Right kidney (tissue), 9 donors: ENCODE results near the gene ANO7.

Experiments
- DNase-seq: peaks from one replicate; pipeline ENCODE4 v3.0.0-alpha.2; 2016
- long read RNA-seq, 8 donors: transcript quantifications; one replicate each; lab custom pipeline, GENCODE V29; 2026

The ANO7 gene, protein sequence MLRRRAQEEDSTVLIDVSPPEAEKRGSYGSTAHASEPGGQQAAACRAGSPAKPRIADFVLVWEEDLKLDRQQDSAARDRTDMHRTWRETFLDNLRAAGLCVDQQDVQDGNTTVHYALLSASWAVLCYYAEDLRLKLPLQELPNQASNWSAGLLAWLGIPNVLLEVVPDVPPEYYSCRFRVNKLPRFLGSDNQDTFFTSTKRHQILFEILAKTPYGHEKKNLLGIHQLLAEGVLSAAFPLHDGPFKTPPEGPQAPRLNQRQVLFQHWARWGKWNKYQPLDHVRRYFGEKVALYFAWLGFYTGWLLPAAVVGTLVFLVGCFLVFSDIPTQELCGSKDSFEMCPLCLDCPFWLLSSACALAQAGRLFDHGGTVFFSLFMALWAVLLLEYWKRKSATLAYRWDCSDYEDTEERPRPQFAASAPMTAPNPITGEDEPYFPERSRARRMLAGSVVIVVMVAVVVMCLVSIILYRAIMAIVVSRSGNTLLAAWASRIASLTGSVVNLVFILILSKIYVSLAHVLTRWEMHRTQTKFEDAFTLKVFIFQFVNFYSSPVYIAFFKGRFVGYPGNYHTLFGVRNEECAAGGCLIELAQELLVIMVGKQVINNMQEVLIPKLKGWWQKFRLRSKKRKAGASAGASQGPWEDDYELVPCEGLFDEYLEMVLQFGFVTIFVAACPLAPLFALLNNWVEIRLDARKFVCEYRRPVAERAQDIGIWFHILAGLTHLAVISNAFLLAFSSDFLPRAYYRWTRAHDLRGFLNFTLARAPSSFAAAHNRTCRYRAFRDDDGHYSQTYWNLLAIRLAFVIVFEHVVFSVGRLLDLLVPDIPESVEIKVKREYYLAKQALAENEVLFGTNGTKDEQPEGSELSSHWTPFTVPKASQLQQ
- long read RNA-seq, donor 1, partial matches to known transcripts, result 0 of 3 reads
- long read RNA-seq, donor 1, other reads (novel, unspliced or antisense), result 0 of 3 reads
- long read RNA-seq, donor 2, result 0 reads
- long read RNA-seq, donor 3, partial matches to known transcripts, result 123 of 151 reads
- long read RNA-seq, donor 3, other reads (novel, unspliced or antisense), result 27 of 151 reads
- long read RNA-seq, donor 4, result 0 reads
- long read RNA-seq, donor 5, partial matches to known transcripts, result 0 of 1 reads
- long read RNA-seq, donor 5, other reads (novel, unspliced or antisense), result 0 of 1 reads
- long read RNA-seq, donor 6, result 0 reads
- long read RNA-seq, donor 7, partial matches to known transcripts, result 0 of 1 reads
- long read RNA-seq, donor 7, other reads (novel, unspliced or antisense), result 0 of 1 reads
- long read RNA-seq, donor 8, partial matches to known transcripts, result 404 of 412 reads
- long read RNA-seq, donor 8, other reads (novel, unspliced or antisense), result 7 of 412 reads

DNA sequence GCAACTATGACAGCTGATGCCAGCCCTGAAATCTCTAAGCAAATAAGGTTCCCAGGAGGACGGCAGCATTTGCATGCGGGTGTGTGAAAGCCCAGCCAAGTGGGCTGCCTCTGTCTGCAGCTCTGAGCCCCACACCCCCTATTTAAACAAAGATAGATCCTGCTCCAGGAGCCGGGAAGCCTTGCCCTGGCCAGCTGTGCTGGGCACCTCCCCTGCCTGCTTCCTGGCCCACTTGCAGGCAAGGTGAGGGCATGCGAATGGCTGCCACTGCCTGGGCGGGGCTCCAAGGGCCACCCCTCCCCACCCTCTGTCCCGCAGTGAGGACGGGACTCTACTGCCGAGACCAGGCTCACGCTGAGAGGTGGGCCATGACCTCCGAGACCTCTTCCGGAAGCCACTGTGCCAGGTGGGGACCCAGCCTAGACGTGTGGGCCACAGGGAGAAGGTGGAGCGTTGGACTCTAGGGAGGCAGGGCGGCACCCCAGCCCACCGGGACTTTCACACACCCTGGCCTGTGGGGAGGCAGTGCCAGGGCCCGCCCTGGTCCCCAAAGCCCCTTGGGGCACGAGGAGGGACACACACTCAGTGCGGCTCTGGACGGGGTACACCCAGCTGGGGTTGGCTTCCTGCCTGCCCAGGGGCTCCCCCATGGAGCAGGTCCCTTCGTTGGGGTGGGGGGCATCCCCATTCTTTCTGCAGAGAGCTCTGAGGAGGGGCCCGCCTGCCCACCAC is at the start of gene ANO7:
ANO7 (plus strand) TSS at position 317 of the 732 bp plus-strand sequence. CDS start 1,387 bp downstream, outside the sequence.
- DNase-seq, result no peak

DNA sequence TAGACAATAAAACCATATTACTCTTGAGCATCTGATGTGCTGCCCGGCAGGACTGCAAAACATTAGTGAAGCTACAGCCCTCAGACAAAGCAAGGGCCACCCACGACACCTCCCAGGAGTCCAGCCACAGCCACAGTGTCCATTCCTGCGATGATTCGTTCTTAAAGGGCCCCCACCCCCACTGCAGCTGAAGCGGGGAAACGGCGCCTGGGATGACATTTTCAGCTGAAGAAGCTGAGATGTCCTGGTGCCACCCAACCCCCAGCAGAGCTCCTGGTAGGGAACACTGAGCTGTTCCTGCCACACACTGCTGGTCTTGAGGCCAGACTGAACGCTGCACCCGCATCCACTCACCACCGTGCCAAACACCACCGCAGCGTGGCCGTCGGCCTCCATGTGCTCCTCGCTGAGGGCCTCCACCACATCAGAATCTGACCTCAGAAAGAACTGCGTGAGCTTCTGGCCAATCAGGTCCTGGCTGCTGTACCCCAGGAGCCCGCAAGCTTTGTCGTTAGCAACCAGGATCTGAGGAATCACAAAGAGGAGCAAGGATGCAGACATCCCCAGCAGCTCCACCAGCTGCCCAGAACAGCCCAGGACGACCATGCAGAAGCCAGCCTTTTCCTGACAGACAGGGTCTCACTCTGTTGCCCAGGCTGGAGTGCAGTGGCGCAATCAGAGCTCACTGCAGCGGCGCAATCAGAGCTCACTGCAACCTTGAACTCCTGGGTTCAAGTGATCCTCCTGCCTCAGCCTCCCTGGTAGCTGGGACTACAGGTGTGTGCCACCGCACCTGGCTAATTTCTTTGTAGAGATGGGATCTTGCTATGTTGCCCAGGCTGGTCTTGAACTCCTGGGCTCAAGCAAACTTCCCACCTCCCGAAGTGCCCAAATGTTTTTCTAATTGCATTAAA is 48.7 kb upstream of the ANO7 start:
- no peak for DNase-seq

DNA sequence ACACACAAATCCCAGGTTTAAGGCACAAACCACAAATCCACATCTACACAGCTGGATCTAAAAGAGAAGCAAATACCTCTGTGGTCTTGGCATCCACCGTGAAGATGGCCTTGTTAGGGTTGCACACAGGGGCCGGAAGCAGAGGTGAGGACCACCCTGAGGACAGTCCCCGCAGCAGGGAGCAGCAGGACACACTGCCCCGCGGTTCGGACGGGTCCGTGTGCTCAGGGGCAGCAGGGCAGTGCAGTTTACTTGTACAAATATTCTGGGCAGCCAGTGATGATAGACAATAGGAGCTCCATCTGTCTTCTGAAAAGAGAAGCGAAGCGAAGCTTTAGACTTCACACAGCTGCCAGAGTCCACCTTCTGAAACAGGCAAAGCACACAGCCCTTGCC is 48.0 kb upstream of the ANO7 start:
- DNase-seq, result no peak

DNA sequence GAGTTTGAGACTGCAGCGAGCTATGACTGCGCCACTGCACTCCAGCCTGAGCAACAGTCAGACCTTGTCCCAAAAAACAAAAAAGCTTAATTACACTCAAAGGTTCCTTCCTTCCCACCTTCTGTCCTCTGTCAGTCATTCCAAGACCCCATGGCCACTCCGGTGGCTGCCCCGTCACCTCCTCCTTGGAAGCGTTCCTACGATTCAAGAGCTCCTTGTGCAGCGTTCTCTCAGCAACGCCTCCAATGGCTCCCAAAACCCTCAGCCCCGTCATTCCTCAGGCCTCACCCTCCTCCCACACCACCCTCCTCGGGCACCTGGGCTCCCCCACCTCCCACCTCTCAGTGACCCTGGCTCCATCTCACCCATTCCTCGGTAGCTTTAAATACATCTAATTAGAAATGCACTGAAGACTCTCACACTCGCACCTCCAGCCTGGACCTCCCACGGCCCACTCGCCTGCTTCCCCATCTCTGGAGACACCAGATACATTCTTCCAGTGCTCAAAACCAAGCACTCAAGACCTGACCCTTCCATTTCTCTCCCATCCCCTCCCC is 47.2 kb upstream of the ANO7 start:
- no peak for DNase-seq

DNA sequence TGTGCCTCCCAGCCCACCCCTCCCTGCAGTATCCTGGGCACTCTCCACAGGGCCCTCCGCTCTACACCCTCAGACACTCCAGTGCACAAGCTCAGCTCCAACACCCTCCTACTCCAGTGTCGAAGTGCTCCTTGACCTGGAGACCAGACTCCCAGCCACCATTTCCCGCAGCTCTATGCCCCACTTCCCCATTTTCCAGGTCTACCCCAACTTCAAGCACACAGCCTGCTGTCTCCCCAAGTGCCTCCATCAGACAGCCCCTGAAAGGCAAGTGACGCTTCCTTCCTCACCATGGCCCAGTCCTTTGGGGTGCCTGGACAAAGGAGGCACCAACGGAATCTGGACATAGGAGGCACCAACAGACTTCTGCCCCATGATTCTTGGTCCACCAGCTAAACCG is 46.4 kb upstream of the ANO7 start:
- DNase-seq, result no peak

DNA sequence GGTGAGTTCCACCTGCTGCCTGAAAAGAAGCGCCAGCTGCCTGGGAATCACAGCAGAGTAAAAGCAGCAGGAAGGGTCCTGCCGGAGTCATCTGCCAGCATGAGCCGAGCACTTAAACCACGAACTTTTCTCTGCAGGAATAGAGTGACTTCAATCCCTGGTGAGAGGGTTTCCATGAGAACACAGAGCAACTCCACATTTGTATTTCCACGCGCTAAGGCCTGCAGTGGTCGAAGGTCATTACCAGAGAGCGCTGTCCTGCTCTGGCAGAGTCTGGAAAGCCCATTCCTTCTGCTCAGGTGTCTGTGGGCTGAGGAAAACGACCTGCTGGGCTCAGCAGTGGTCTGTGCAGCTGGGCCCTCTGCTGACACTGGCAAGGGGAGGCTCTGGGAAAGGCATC is 45.9 kb upstream of the ANO7 start:
- DNase-seq, result no peak

DNA sequence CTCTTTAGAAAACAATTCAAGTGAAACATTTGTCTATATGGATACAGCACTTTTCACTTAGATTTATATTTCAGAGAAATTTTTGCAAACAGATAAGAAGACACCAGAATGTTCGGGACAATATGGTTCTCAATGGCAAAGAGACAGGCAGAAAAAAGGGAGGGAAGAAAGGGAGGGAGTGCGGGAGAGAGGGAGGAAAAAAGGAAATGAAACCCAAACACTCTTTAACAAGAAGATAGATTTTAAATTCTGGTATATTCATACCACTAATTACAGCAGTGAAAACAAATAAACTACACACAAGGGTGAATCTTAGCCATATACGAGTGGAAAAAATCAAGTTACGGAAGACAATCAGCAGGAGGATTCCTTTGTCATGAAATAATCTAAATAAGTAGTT is 42.2 kb upstream of the ANO7 start:
- no peak for DNase-seq

DNA sequence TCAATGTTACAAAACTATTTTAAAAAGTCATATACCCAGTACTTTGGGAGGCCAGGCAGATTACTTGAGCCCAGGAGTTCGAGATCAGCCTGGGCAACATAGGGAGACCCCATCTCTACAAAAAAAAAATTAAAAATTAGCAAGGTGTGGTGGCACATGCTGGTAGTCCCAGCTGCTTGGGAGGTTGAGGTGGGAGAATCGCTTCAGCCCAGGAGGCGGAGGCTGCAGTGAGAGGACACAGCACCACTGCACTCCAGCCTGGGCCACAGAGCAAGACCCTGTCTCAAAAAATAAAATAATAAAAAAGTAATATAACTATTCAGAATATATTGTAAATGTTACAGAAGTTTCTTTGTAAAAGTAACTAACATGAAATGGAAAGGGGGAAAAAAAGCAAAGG is 41.1 kb upstream of the ANO7 start:
- no peak for DNase-seq

DNA sequence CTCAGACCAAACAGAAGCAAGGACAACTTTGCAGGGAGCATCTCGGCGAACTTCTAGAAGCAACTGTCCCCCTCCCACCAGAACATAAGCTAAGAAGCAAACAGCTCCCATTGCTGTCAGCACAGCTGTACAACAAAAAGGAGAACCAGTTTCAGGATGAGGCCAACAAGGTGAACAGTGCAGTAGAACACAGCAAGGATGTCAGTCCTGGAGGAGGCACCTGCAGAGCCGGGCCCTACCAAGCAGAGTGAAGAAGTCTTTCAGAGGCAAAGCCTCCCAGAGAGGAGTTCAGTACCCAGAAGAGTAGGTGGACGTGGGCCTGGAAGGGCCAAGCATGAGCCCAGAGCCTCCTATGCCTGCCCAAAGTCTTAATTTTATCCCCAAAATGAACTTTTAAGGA is 40.2 kb upstream of the ANO7 start:
- no peak for DNase-seq

DNA sequence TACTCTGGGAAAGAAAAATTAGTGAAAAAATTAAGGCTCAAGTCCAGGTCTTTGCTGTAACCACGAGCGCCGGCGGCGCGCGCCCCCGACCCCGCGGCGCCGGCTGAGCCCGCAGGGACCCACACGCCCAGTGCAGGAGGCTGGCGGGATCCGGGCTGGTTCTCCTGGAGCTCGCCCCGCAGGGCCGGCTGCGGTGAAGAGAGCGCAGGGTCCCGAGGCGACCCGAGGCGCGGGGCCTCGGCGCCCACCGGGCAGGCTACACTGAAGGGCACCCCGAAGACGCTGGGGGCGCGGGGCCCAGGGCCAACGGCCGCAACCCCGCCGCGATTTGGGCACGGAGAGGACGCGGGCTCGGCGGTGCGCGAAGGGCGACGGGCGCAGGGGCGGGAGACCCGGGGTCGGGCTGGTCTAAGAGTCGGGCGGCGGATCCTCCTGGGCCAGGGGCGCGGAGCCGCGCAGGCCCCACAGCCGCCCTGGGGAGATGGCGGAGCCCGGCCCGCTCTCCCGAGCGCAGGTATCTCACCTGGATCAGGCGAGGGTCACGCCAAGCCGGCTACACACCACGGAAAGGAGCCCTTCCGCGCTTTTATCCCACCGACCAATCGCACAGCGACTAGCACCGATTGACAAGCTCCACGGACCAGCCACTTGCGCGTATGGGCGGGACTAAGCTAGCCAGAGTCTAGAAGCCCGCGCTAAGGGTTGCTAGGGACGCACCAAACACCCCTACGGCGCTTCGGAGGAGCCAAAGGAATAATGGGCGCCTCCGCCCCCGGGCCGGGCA is 39.4 kb upstream of the ANO7 start, which contains the start of gene PASK:
PASK (minus strand) TSS at position 582 of the 784 bp plus-strand sequence. CDS start 6,440 bp downstream, outside the sequence.
- peak; percentile 94 for DNase-seq

DNA sequence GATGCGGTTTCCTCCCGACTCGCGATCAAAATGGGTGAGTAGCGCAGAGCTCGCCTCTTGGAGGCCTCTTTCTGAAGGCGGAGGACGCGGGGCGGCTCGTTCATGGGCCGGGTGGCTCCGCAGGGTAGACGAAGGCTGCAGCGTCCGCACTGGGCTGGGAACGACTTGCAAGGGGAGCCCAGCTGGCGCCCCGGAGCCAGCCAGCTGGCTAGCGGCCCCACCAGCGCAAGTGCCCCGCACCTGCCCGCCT is 38.9 kb upstream of the ANO7 start:
- DNase-seq, result peak; percentile 86

DNA sequence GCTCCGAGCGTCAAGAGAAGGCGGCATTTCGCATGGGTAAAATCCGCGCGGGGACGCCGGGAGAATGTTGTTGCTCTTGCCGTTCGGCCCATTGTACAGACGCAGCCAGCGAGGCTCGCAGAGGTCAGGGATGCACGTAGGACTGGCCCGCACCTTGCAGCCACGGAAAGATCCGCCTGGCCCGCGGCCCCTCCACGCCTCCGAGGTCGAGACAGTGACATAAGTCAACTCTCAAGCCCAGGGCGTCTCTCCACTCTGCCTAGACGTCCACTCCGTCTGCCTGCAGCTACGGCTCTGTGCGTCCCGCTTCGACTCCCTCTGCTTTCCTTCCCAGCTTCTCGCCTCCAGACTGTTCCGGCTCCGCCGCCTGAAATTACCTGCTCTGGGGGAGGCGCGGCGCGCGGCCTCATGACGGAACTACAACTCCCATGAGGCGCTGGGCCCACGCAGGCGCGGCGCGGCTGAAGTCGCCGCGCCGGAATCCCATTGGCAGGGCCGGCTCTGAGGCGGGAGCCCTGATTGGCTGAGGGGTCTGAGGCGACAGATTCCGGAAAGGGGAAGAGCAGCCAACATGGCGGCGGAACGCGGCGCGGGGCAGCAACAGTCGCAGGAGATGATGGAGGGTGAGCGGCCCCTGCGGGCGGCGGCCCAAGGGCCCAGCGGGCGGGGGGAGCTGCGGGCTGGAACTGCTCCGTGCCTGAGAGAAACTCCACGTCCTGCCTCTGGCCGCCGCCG is 38.4 kb upstream of the ANO7 start, which contains the start of gene PPP1R7:
PPP1R7 (plus strand) TSS at position 543 of the 735 bp plus-strand sequence; CDS start at position 572, 29 bp downstream.
- peak; percentile 91 for DNase-seq

DNA sequence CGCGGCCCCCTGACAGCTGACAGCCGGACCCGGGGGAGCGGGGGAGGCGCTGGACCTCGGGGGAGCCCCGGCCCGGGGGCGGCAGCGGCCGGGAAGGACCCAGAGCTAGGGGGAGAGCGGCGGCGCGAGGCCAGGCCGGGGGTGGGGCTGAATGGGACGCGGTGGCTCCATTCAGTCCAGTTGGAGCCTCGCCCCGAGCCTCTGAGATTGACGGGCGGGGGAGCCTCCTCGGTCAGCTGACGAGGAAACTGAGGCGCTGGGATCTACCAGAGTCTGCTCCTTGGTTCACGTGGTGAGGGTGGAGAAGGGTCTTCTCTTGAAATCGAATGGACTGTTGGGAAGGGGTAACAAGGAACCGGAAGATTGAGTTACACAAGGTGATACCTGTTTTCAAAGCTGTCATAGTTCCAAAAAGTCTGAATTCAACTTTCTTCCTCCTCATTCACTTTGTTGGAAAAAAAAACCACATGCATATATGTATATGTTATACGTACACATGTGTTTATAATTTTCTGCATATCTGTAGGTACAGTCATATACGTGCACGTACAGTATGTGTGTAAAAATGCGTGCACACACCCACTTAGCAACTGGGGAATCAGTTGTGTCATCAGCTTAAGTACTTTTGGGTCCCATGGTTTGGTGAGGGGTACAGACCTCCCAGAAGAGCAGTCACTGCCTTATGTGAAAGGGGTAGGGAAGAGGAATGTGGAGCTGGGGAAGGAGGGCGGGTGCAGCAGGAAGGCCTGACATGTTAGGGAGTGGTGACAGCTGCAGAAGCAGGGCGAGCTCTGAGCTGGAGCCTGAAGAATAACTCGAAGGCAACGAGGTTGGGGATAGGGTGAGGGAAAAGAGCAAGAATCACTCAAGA is 37.6 kb upstream of the ANO7 start:
- DNase-seq, result no peak

DNA sequence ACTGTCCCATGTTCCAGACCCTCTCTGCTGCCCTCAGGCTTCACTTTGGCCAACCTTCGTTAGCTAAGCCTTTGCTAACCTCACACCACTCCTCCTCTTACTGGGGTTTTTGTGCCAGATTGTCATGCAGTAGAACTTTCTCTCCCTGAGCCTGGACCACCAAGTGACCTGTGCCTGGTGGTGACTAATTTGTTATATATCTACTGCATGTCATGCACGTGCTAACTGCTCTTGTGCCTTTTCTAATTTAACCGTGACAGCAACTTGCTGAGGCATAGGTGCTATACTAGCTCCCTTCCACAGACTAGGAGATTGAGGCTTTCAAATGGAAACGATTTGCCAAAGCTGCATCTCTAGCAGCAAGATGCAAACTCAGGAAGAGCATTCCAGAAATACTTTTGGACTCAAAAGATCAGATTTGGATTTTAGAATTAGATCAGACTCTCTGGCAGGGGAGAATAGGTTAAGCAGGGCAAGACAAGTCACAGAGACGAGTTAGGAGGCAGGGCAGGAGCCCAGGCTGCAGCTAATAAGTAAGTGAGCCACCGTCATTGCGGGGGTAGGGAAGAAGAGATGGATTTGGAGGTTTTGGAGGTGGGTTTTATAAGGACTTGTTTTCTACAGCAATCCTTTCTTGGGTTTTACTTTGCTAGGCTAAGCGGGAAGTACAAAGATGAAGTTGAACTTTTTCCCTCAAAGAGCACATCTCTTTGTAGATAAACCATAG is 36.4 kb upstream of the ANO7 start:
- no peak for DNase-seq

DNA sequence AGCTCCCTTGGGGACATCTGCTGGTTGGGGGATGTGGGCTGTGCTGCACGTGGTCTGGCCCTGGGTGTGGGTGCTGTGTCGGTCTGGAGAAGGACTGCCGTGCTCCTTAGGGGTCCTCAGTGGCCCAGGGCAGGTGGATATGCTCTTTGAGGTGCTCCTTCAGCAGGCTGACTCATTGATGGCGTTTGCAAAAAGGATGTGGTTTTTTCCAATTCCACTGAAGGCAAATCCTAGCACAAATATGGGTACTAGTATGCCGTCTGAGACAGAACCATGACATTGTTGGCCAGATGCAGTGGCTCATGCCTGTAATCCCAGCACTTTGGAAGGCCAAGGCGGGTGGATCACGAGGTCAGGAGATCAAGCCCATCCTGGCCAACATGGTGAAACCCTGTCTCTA is 34.9 kb upstream of the ANO7 start:
- DNase-seq, result no peak

DNA sequence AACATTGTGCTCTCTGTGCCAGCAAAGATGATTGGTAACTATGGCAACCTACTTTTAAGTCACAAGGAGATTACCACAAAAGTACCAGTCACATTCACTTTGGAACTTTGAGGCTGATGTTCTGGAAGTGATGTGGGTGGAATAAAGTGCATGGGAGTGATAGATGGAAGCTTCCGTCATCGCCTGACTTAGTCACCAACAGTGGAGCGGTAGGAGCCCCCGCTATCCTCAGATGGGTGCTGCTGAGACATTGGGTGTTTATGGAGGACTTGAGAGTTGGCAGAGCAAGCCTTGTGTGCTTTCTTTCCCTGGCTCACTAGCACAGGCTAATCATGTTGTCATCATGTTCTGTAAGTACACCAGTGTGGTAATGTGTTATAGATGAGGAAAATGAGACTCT is 33.6 kb upstream of the ANO7 start:
- no peak for DNase-seq

DNA sequence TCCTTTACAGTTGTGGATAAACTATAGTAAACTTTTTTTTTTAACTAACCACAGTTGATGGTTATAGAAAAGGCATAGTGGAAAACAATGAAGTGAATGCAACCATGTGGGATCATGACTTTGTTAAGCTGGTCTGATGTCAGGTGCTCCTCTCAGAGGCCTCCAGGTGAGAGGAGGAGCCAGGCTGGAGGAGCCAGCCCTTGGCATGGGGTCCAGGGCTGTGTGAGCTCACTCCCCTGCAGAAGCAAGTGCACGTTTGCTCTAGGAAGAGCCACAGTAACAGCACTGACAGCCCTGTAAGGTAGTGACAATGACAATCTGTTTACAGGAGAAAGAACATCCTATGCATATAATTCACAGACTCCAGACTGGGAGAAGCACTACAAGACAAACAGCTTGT is 32.5 kb upstream of the ANO7 start:
- no peak for DNase-seq
